ENCODE data around the gene MAP4K5.

The MAP4K5 gene

DNA sequence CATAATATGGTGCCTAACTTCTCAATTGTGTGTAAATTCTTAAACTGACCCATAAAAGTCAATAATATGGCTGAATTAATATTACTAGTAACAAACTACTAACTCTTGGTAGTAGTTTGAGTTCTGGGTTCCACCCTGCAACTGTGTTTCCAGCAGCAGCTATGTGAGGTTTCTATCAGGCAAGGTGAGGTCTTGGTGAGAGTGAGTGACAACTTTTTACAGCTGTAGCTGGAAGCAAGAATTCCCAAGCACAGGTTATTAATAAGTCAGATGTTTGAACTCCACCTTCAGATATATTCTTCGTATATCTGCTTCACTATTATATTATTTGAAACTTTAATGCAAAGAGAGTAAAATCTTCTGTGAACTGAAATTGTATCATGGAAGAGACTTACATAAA, 43.8 kb downstream of the MAP4K5 start:
- Histone ChIP-seq H3K9ac (ENCODE audit: low read length) (no peak overlapping the region), H3K4me1 (ENCODE audit: insufficient read depth, low read length, severe bottlenecking) (peaks cover 6% of the 10 kb centered on the region), H3K27me3 (ENCODE audit: insufficient read depth, low read length) (no peaks in the 10 kb centered on the region), H3K27ac (ENCODE audit: low read depth, low read length, poor library complexity, severe bottlenecking) (no peak overlapping the region), H4K20me1 (ENCODE audit: insufficient read depth, low read length) (no peaks in the 10 kb centered on the region), H3K9me2 (ENCODE audit: low read depth, low read length) (no peaks in the 10 kb centered on the region), H2AFZ (ENCODE audit: low read length) (no peak overlapping the region), H3K79me2 (ENCODE audit: insufficient read depth, low read length) (no peaks in the 10 kb centered on the region), H3K4me2 (ENCODE audit: low read length) (no peak overlapping the region), H3K9me3 (ENCODE audit: low read length) (0 out of 2 replicates have a peak, but pooled peaks cover 12% of the 10 kb centered on the region), H3K36me3 (ENCODE audit: insufficient read depth, low read length) (peaks cover 69% of the 10 kb centered on the region), H3F3A (ENCODE audit: insufficient read depth, low read length) (no peaks in the 10 kb centered on the region), H3K4me3 (ENCODE audit: low read depth, low read length, poor library complexity, severe bottlenecking) (no peak overlapping the region)
- TF ChIP-seq EZH2 (IDR thresholded peaks at IDR 0.05; ENCODE audit: borderline replicate concordance, low read length), result no peak
- TF ChIP-seq, protein P1, sequence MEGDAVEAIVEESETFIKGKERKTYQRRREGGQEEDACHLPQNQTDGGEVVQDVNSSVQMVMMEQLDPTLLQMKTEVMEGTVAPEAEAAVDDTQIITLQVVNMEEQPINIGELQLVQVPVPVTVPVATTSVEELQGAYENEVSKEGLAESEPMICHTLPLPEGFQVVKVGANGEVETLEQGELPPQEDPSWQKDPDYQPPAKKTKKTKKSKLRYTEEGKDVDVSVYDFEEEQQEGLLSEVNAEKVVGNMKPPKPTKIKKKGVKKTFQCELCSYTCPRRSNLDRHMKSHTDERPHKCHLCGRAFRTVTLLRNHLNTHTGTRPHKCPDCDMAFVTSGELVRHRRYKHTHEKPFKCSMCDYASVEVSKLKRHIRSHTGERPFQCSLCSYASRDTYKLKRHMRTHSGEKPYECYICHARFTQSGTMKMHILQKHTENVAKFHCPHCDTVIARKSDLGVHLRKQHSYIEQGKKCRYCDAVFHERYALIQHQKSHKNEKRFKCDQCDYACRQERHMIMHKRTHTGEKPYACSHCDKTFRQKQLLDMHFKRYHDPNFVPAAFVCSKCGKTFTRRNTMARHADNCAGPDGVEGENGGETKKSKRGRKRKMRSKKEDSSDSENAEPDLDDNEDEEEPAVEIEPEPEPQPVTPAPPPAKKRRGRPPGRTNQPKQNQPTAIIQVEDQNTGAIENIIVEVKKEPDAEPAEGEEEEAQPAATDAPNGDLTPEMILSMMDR (IDR thresholded peaks at IDR 0.05; ENCODE audit: low read length), result no peak

- Histone ChIP-seq H3K4me2 (ENCODE audit: low read length) (no peak overlapping the region), H4K20me1 (ENCODE audit: insufficient read depth, low read length) (no peaks in the 10 kb centered on the region), H2AFZ (ENCODE audit: low read length) (no peak overlapping the region), H3K9me3 (ENCODE audit: low read length) (peaks cover 28% of the 10 kb centered on the region), H3K4me1 (ENCODE audit: insufficient read depth, low read length, severe bottlenecking) (no peaks in the 10 kb centered on the region), H3K27ac (ENCODE audit: low read depth, low read length, poor library complexity, severe bottlenecking) (no peak overlapping the region), H3K79me2 (ENCODE audit: insufficient read depth, low read length) (no peaks in the 10 kb centered on the region), H3K4me3 (ENCODE audit: low read depth, low read length, poor library complexity, severe bottlenecking) (no peak overlapping the region), H3K36me3 (ENCODE audit: insufficient read depth, low read length) (peaks cover 86% of the 10 kb centered on the region), H3F3A (ENCODE audit: insufficient read depth, low read length) (no peaks in the 10 kb centered on the region), H3K9ac (ENCODE audit: low read length) (no peak overlapping the region), H3K27me3 (ENCODE audit: insufficient read depth, low read length) (no peaks in the 10 kb centered on the region), H3K9me2 (ENCODE audit: low read depth, low read length) (no peaks in the 10 kb centered on the region)
- TF ChIP-seq EZH2 (IDR thresholded peaks at IDR 0.05; ENCODE audit: borderline replicate concordance, low read length), result no peak
- TF ChIP-seq, protein P1 (IDR thresholded peaks at IDR 0.05; ENCODE audit: low read length), result no peak
These were observed 53.3 kb downstream of the MAP4K5 start for GRCh38 chr14:50479041-50479440.

GRCh38 chr14:50477760-50478159, 54.6 kb downstream of the MAP4K5 start:
- no peaks in the 10 kb centered on the region for H3F3A ChIP-seq (ENCODE audit: insufficient read depth, low read length)
- H3K27me3 ChIP-seq (ENCODE audit: insufficient read depth, low read length), result no peaks in the 10 kb centered on the region
- H3K9me2 ChIP-seq (ENCODE audit: low read depth, low read length), result no peaks in the 10 kb centered on the region
- H3K27ac ChIP-seq (ENCODE audit: low read depth, low read length, poor library complexity, severe bottlenecking), result no peak overlapping the region
- TF ChIP-seq EZH2 (IDR thresholded peaks at IDR 0.05; ENCODE audit: borderline replicate concordance, low read length), result no peak
- TF ChIP-seq, protein P1 (IDR thresholded peaks at IDR 0.05; ENCODE audit: low read length), result no peak
- H3K4me1 ChIP-seq (ENCODE audit: insufficient read depth, low read length, severe bottlenecking), result no peaks in the 10 kb centered on the region
- H3K79me2 ChIP-seq (ENCODE audit: insufficient read depth, low read length), result no peaks in the 10 kb centered on the region
- H3K9ac ChIP-seq (ENCODE audit: low read length), result no peak overlapping the region
- H3K36me3 ChIP-seq (ENCODE audit: insufficient read depth, low read length), result peaks cover 88% of the 10 kb centered on the region
- H4K20me1 ChIP-seq (ENCODE audit: insufficient read depth, low read length), result no peaks in the 10 kb centered on the region
- H3K4me3 ChIP-seq (ENCODE audit: low read depth, low read length, poor library complexity, severe bottlenecking), result no peak overlapping the region
- peaks cover 31% of the 10 kb centered on the region for H3K9me3 ChIP-seq (ENCODE audit: low read length)
- H3K4me2 ChIP-seq (ENCODE audit: low read length), result no peak overlapping the region
- no peak overlapping the region for H2AFZ ChIP-seq (ENCODE audit: low read length)

Data from OCI-LY1 (cell line).